Measurements from ENCODE around the gene AFG3L2. TPM values are rescaled to one million over a fixed set of nuclear protein-coding genes. Genes with fewer than 3 reads are reported as not detected.
"Not testable (repeated sequence)": the region's sequence is repeated elsewhere in the genome, so short reads cannot be mapped to it uniquely, and the experiment has no call there.

Gene AFG3L2
- total RNA-seq, 1 donor from 2014 or later, result 46.7 TPM

- Histone ChIP-seq H3K27ac (ENCODE audit: low read depth, low read length) (no peak overlapping the region), H3K4me2 (ENCODE audit: low read length) (no peak overlapping the region), H3K4me1 (ENCODE audit: insufficient read depth, low read length) (no peaks in the 10 kb centered on the region), H3K4me3 (ENCODE audit: insufficient read depth, low read depth, low read length) (no peak overlapping the region), H3K36me3 (ENCODE audit: insufficient read depth, low read length) (no peaks in the 10 kb centered on the region), H3K9ac (ENCODE audit: low read length) (no peak overlapping the region), H3K79me2 (ENCODE audit: insufficient read depth, low read length) (no peaks in the 10 kb centered on the region), H2AFZ (ENCODE audit: low read depth, low read length) (no peak overlapping the region), H3K9me3 (ENCODE audit: insufficient read depth, low read depth, low read length) (no peaks in the 10 kb centered on the region), H3K27me3 (ENCODE audit: insufficient read depth, low read length) (no peaks in the 10 kb centered on the region), H4K20me1 (ENCODE audit: insufficient read depth, low read length) (no peaks in the 10 kb centered on the region)
- FAIRE-seq (no peak), DNase-seq (ENCODE audit: low read depth) (no peak)
- Mint-ChIP-seq H3K27ac (ENCODE audit: unreplicated experiment) (no peak overlapping the region), H3K9me3 (ENCODE audit: unreplicated experiment) (peaks cover 2% of the 10 kb centered on the region), H3K36me3 (ENCODE audit: low read depth, unreplicated experiment) (no peaks in the 10 kb centered on the region), H3K4me1 (ENCODE audit: low read depth, unreplicated experiment) (no peaks in the 10 kb centered on the region), H3K27me3 (ENCODE audit: low read depth, unreplicated experiment) (no peaks in the 10 kb centered on the region), H3K4me3 (ENCODE audit: unreplicated experiment) (no peak overlapping the region)
- TF ChIP-seq EZH2 (IDR thresholded peaks at IDR 0.05; ENCODE audit: insufficient read depth, low read length), result no peak
These were observed 7.2 kb upstream of the AFG3L2 start for GRCh38 chr18:12384261-12384660.

GRCh38 chr18:12383759-12384158 lies 6.7 kb upstream of the AFG3L2 start:
- not testable (repeated sequence) for DNase-seq (ENCODE audit: low read depth); H2AFZ ChIP-seq (ENCODE audit: low read depth, low read length); H3K4me3 ChIP-seq (ENCODE audit: insufficient read depth, low read depth, low read length); H3K79me2 ChIP-seq (ENCODE audit: insufficient read depth, low read length); H3K27me3 ChIP-seq (ENCODE audit: insufficient read depth, low read length); H3K27me3 Mint-ChIP-seq (ENCODE audit: low read depth, unreplicated experiment); H3K4me2 ChIP-seq (ENCODE audit: low read length); H3K36me3 ChIP-seq (ENCODE audit: insufficient read depth, low read length); FAIRE-seq; H3K9ac ChIP-seq (ENCODE audit: low read length); H3K4me3 Mint-ChIP-seq (ENCODE audit: unreplicated experiment); H3K4me1 Mint-ChIP-seq (ENCODE audit: low read depth, unreplicated experiment); H4K20me1 ChIP-seq (ENCODE audit: insufficient read depth, low read length); H3K27ac ChIP-seq (ENCODE audit: low read depth, low read length); H3K27ac Mint-ChIP-seq (ENCODE audit: unreplicated experiment); H3K36me3 Mint-ChIP-seq (ENCODE audit: low read depth, unreplicated experiment); H3K9me3 ChIP-seq (ENCODE audit: insufficient read depth, low read depth, low read length); H3K4me1 ChIP-seq (ENCODE audit: insufficient read depth, low read length); H3K9me3 Mint-ChIP-seq (ENCODE audit: unreplicated experiment)

GRCh38 chr18:12382221-12382814 lies 5.3 kb upstream of the AFG3L2 start:
- not testable (repeated sequence) for H3K4me3 Mint-ChIP-seq (ENCODE audit: unreplicated experiment); FAIRE-seq; H3K27ac Mint-ChIP-seq (ENCODE audit: unreplicated experiment); H3K9me3 Mint-ChIP-seq (ENCODE audit: unreplicated experiment); H3K4me1 Mint-ChIP-seq (ENCODE audit: low read depth, unreplicated experiment); H3K4me2 ChIP-seq (ENCODE audit: low read length); H3K27me3 Mint-ChIP-seq (ENCODE audit: low read depth, unreplicated experiment); H3K9ac ChIP-seq (ENCODE audit: low read length); H3K4me3 ChIP-seq (ENCODE audit: insufficient read depth, low read depth, low read length); H3K79me2 ChIP-seq (ENCODE audit: insufficient read depth, low read length); H2AFZ ChIP-seq (ENCODE audit: low read depth, low read length); H3K27me3 ChIP-seq (ENCODE audit: insufficient read depth, low read length); DNase-seq (ENCODE audit: low read depth); H3K9me3 ChIP-seq (ENCODE audit: insufficient read depth, low read depth, low read length); H3K27ac ChIP-seq (ENCODE audit: low read depth, low read length); H3K36me3 Mint-ChIP-seq (ENCODE audit: low read depth, unreplicated experiment); H3K36me3 ChIP-seq (ENCODE audit: insufficient read depth, low read length); H3K4me1 ChIP-seq (ENCODE audit: insufficient read depth, low read length); H4K20me1 ChIP-seq (ENCODE audit: insufficient read depth, low read length)

GRCh38 chr18:12378198-12378558 lies 1.2 kb upstream of the AFG3L2 start:
- not testable (repeated sequence) for H3K27me3 ChIP-seq (ENCODE audit: insufficient read depth, low read length); H3K36me3 ChIP-seq (ENCODE audit: insufficient read depth, low read length); H3K27me3 Mint-ChIP-seq (ENCODE audit: low read depth, unreplicated experiment); H3K9me3 Mint-ChIP-seq (ENCODE audit: unreplicated experiment); H3K36me3 Mint-ChIP-seq (ENCODE audit: low read depth, unreplicated experiment); FAIRE-seq; H3K9me3 ChIP-seq (ENCODE audit: insufficient read depth, low read depth, low read length); DNase-seq (ENCODE audit: low read depth)
- Mint-ChIP-seq H3K27ac (ENCODE audit: unreplicated experiment) (peak overlapping the region; percentile 99), H3K4me1 (ENCODE audit: low read depth, unreplicated experiment) (peaks cover 14% of the 10 kb centered on the region), H3K4me3 (ENCODE audit: unreplicated experiment) (peak overlapping the region; percentile 96)
- peak overlapping the region; percentile 92 for H2AFZ ChIP-seq (ENCODE audit: low read depth, low read length)
- peak overlapping the region; percentile 92 for H3K9ac ChIP-seq (ENCODE audit: low read length)
- peak overlapping the region; percentile 96 for H3K27ac ChIP-seq (ENCODE audit: low read depth, low read length)
- H3K4me1 ChIP-seq (ENCODE audit: insufficient read depth, low read length), result peaks cover 17% of the 10 kb centered on the region
- peaks cover 35% of the 10 kb centered on the region for H4K20me1 ChIP-seq (ENCODE audit: insufficient read depth, low read length)
- H3K4me2 ChIP-seq (ENCODE audit: low read length), result peak overlapping the region; percentile 97
- peak overlapping the region; percentile 81 for H3K4me3 ChIP-seq (ENCODE audit: insufficient read depth, low read depth, low read length)
- peaks cover 37% of the 10 kb centered on the region for H3K79me2 ChIP-seq (ENCODE audit: insufficient read depth, low read length)

Data from astrocyte (in vitro differentiated cells and primary cell).